ENCODE measurements around the gene CASP10. TPM values are rescaled to one million over a fixed set of nuclear protein-coding genes. Genes with fewer than 3 reads are reported as not detected.

CASP10 gene
- total and polyA plus RNA-seq, 9 of the 15 experiments (the other 6 are each of a cell fraction or from before 2014, with no cell fraction given) = 7.1 to 20.4 (median 10.8) TPM

DNA sequence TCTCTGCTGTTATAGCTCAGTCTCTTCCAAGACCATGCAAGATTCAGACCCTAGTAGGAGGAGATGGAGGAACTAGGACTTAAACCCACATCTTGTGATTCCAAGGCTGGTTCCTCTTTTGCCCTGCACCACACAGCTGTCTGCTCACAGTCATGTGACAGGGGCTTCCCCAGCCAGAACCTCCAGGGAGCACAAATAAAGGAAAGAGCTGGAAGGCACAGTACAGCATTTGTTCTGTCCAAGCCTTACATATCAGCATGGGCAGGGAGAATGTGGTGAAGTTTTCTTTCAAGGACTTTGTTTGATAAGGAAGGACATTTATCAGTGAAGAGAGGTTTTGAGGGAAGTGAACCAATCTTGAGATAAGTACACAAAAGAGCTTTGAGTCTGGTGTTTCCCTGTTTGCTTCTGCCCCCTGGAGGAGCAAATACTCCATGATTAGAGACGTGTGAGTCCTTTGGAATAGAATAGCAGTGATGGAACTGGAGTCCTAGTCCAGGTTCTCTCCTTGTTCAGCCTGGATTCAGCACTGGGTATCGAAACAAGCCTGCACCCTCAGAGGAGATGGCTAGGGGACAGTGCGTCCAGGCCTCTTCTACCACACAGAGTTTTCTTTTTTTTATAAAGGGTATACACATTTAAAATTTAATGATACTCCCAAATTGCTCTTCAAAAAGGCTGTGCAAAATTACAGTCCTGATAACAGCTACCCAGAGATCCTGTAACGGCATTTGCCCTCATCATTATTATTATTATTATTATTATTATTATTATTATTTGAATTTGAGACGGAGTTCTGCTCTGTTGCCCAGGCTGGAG lies 24.6 kb upstream of the CASP10 start (continued):
- TF ChIP-seq, protein P1, sequence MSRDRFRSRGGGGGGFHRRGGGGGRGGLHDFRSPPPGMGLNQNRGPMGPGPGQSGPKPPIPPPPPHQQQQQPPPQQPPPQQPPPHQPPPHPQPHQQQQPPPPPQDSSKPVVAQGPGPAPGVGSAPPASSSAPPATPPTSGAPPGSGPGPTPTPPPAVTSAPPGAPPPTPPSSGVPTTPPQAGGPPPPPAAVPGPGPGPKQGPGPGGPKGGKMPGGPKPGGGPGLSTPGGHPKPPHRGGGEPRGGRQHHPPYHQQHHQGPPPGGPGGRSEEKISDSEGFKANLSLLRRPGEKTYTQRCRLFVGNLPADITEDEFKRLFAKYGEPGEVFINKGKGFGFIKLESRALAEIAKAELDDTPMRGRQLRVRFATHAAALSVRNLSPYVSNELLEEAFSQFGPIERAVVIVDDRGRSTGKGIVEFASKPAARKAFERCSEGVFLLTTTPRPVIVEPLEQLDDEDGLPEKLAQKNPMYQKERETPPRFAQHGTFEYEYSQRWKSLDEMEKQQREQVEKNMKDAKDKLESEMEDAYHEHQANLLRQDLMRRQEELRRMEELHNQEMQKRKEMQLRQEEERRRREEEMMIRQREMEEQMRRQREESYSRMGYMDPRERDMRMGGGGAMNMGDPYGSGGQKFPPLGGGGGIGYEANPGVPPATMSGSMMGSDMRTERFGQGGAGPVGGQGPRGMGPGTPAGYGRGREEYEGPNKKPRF (IDR thresholded peaks at IDR 0.05; ENCODE audit: low read depth, low read length) = no peak
- no peak for TF ChIP-seq PHF20 (IDR thresholded peaks at IDR 0.05; ENCODE audit: partially characterized antibody)
- TF ChIP-seq PHF8 (IDR thresholded peaks at IDR 0.05; ENCODE audit: borderline replicate concordance, low read length) = no peak
- no peak for TF ChIP-seq ILK (tag; IDR thresholded peaks at IDR 0.05; ENCODE audit: borderline replicate concordance, low read depth)
- no peak for TF ChIP-seq HMG20A (CRISPR knock-in tag; conservative IDR thresholded peaks at IDR 0.05)
- no peak for TF ChIP-seq MECOM (CRISPR knock-in tag; IDR thresholded peaks at IDR 0.05)
- no peak for TF ChIP-seq DDX20 (tag; IDR thresholded peaks at IDR 0.05; ENCODE audit: low read depth)
- peak; percentile 70 for TF ChIP-seq CBFA2T2 (conservative IDR thresholded peaks at IDR 0.05)
- TF ChIP-seq ZKSCAN3 (CRISPR knock-in tag; IDR thresholded peaks at IDR 0.05) = no peak
- TF ChIP-seq, protein P2, sequence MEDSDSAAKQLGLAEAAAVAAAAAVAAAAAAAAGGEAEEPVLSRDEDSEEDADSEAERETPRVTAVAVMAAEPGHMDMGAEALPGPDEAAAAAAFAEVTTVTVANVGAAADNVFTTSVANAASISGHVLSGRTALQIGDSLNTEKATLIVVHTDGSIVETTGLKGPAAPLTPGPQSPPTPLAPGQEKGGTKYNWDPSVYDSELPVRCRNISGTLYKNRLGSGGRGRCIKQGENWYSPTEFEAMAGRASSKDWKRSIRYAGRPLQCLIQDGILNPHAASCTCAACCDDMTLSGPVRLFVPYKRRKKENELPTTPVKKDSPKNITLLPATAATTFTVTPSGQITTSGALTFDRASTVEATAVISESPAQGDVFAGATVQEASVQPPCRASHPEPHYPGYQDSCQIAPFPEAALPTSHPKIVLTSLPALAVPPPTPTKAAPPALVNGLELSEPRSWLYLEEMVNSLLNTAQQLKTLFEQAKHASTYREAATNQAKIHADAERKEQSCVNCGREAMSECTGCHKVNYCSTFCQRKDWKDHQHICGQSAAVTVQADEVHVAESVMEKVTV (CRISPR knock-in tag; IDR thresholded peaks at IDR 0.05) = peak; percentile 68
- TF ChIP-seq, protein P3, sequence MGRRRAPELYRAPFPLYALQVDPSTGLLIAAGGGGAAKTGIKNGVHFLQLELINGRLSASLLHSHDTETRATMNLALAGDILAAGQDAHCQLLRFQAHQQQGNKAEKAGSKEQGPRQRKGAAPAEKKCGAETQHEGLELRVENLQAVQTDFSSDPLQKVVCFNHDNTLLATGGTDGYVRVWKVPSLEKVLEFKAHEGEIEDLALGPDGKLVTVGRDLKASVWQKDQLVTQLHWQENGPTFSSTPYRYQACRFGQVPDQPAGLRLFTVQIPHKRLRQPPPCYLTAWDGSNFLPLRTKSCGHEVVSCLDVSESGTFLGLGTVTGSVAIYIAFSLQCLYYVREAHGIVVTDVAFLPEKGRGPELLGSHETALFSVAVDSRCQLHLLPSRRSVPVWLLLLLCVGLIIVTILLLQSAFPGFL (CRISPR knock-in tag; IDR thresholded peaks at IDR 0.05) = no peak
- TF ChIP-seq RBM14 (IDR thresholded peaks at IDR 0.05; ENCODE audit: borderline replicate concordance, insufficient read depth, low read depth, low read length) = no peak
- no peak for TF ChIP-seq MIER1 (IDR thresholded peaks at IDR 0.05; ENCODE audit: low read depth)
- no peak for TF ChIP-seq ZBTB17 (CRISPR knock-in tag; IDR thresholded peaks at IDR 0.05)
- peak in 1 of 2 experiments; percentile 60; a peak in 2 of 4 replicates for TF ChIP-seq FOXA3 (CRISPR knock-in tag; conservative IDR thresholded peaks at IDR 0.05 in 1 of 2, IDR thresholded peaks at IDR 0.05 in 1 of 2)
- no peak for TF ChIP-seq E2F3 (CRISPR knock-in tag; IDR thresholded peaks at IDR 0.05)
- TF ChIP-seq SMAD3 (CRISPR knock-in tag; conservative IDR thresholded peaks at IDR 0.05) = no peak
- TF ChIP-seq SMARCB1 (IDR thresholded peaks at IDR 0.05; ENCODE audit: insufficient read length, low read depth) = no peak
- TF ChIP-seq MTA1 (IDR thresholded peaks at IDR 0.05; ENCODE audit: borderline replicate concordance) = peak; percentile 41; the same call in 1 of the 2 replicates
- TF ChIP-seq, protein P4, sequence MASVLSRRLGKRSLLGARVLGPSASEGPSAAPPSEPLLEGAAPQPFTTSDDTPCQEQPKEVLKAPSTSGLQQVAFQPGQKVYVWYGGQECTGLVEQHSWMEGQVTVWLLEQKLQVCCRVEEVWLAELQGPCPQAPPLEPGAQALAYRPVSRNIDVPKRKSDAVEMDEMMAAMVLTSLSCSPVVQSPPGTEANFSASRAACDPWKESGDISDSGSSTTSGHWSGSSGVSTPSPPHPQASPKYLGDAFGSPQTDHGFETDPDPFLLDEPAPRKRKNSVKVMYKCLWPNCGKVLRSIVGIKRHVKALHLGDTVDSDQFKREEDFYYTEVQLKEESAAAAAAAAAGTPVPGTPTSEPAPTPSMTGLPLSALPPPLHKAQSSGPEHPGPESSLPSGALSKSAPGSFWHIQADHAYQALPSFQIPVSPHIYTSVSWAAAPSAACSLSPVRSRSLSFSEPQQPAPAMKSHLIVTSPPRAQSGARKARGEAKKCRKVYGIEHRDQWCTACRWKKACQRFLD (CRISPR knock-in tag; IDR thresholded peaks at IDR 0.05) = 0 out of 2 replicates have a peak, but pooled peaks have one; percentile 13
- TF ChIP-seq HNRNPUL1 (IDR thresholded peaks at IDR 0.05; ENCODE audit: low read length) = no peak
- no peak for TF ChIP-seq HCFC1 (IDR thresholded peaks at IDR 0.05; ENCODE audit: low read depth, low read length)
- no peak for TF ChIP-seq NFRKB (IDR thresholded peaks at IDR 0.05; ENCODE audit: low read depth)

Data from K562 (cell line).